K562 (cell line): ENCODE data around the gene SYCP2. TPM values are rescaled to one million over a fixed set of nuclear protein-coding genes. Genes with fewer than 3 reads are reported as not detected.

ENCODE experiments used
- ATAC-seq: fragments of 200-7000 bp; cut with Tn5 transposase; 3 replicates; pipeline ENCODE4 v1.9.1; 2020; ENCODE audit warnings: moderate library complexity
- BruUV-seq: library from RNA; stranded (reverse); fragments of 400-500 nt; replicated peaks from 2 replicates; lab custom pipeline; 2021; lab: Mats Ljungman, UMichigan
- CTCF ChIA-PET: fragments of 300-600 bp; formaldehyde crosslinking; extraction: SDS; loops from one replicate; lab custom pipeline; 2021; ENCODE audit warnings: low intra/inter-chr PET ratio; lab: Yijun Ruan, JAX
- POLR2A ChIA-PET: fragments of 300-600, 350-650 bp; sonication (Branson Sonifier 250); formaldehyde crosslinking; extraction: SDS; loops from one replicate; lab custom pipeline; 2021; ENCODE audit warnings: antibody characterized with exemption, inconsistent platforms; lab: Yijun Ruan, JAX
- DNase-seq, 4 experiments: peaks; one replicate each; pipeline versions ENCODE4 v3.0.0 to v3.0.0-alpha.2; 2011 to 2018; ENCODE audit warnings: low spot score in 3 of 4, mixed read lengths in 3 of 4; ENCODE audit errors: extremely low read depth in 1 of 4
- FAIRE-seq: peaks from 2 replicates; lab custom pipeline; 2011; peaks lifted over from hg19 to GRCh38; lab: Jason Lieb, UNC
- H2AFZ ChIP-seq: 2 replicates; pipeline ENCODE4 v1.6.0; 2011; ENCODE audit warnings: low read depth, low read length, control low read depth, inconsistent platforms
- H3K27ac ChIP-seq: fragments of 200-600 bp; 3 replicates; pipeline ENCODE4 v1.8.0; 2011; ENCODE audit warnings: low read depth, mild to moderate bottlenecking, control low read depth, inconsistent platforms, low read length, moderate library complexity, mixed read lengths; ENCODE audit errors: extremely low read depth
- H3K27me3 ChIP-seq, 2 experiments: fragments of 300-600 bp in 1 of 2; 2 replicates in 1 of 2; 3 replicates in 1 of 2; pipeline versions ENCODE4 v1.6.0 to v1.8.0; 2011; ENCODE audit warnings: inconsistent platforms in 2 of 2, low read length in 2 of 2, mild to moderate bottlenecking in 1 of 2, mixed read lengths in 1 of 2, moderate library complexity in 1 of 2; ENCODE audit not compliant: control insufficient read depth in 2 of 2, insufficient read depth in 2 of 2
- H3K36me3 ChIP-seq: fragments of 300-600 bp; 3 replicates; pipeline ENCODE4 v1.8.0; 2011; ENCODE audit warnings: mild to moderate bottlenecking, low read length, inconsistent platforms; ENCODE audit not compliant: control insufficient read depth, insufficient read depth
- H3K4me1 ChIP-seq, 2 experiments: fragments of 200-600 bp in 1 of 2; replicated peaks in 1 of 2; 2 replicates in 1 of 2; 3 replicates in 1 of 2; pipeline versions ENCODE4 v1.5.1 to v1.8.0; 2011; ENCODE audit warnings: inconsistent platforms in 2 of 2, low read length in 2 of 2, mild to moderate bottlenecking in 1 of 2, mixed read lengths in 1 of 2, moderate library complexity in 1 of 2; ENCODE audit not compliant: control insufficient read depth in 2 of 2, insufficient read depth in 2 of 2
- H3K4me2 ChIP-seq: 2 replicates; pipeline ENCODE4 v1.6.1; 2011; ENCODE audit warnings: low read length, control low read depth, inconsistent platforms, mixed read lengths; ENCODE audit not compliant: insufficient read depth
- H3K4me3 ChIP-seq: fragments of 200-600 bp; sonication (generic), shearing (Covaris generic); 2 replicates; pipeline ENCODE4 v1.5.1; 2016; ENCODE audit warnings: control low read depth, inconsistent platforms
- H3K79me2 ChIP-seq: fragments of 200-600 bp; 3 replicates; pipeline ENCODE4 v1.8.0; 2011; ENCODE audit warnings: low read length, inconsistent platforms; ENCODE audit not compliant: control insufficient read depth, insufficient read depth
- H3K9ac ChIP-seq, 2 experiments: 2 replicates each; pipeline versions ENCODE4 v1.6.0 to v1.6.1; 2011; ENCODE audit warnings: low read depth in 2 of 2, low read length in 2 of 2, control low read depth in 1 of 2, inconsistent platforms in 1 of 2, mild to moderate bottlenecking in 1 of 2, mixed read lengths in 1 of 2; ENCODE audit not compliant: insufficient read depth in 1 of 2
- H3K9me1 ChIP-seq: one replicate; pipeline ENCODE4 v1.6.0; 2011; ENCODE audit warnings: inconsistent platforms, mild to moderate bottlenecking, low read length, moderate library complexity; ENCODE audit not compliant: control insufficient read depth, insufficient read depth
- H3K9me3 ChIP-seq: replicated peaks from 2 replicates; pipeline ENCODE4 v1.5.1; 2011; ENCODE audit warnings: low read depth, low read length, inconsistent platforms; ENCODE audit not compliant: control insufficient read depth, insufficient read depth
- H4K20me1 ChIP-seq: replicated peaks from 2 replicates; pipeline ENCODE4 v1.6.1; 2011; ENCODE audit warnings: low read length, inconsistent platforms, mixed read lengths; ENCODE audit not compliant: control insufficient read depth, insufficient read depth
- CREM ChIP-seq: IDR thresholded peaks from 2 replicates; pipeline ENCODE4 v1.6.1; 2014; ENCODE audit warnings: antibody characterized with exemption, low read depth
- DLX4 ChIP-seq: fragments of 250-450 bp; sonication (Bioruptor Pico); IDR thresholded peaks from 2 replicates; pipeline ENCODE4 v1.6.1; 2021; ENCODE audit warnings: mild to moderate bottlenecking
- DNMT1 ChIP-seq: fragments of 450-650 bp; IDR thresholded peaks from 2 replicates; pipeline ENCODE4 v1.6.1; 2016; ENCODE audit warnings: antibody characterized with exemption, mild to moderate bottlenecking
- MAX ChIP-seq: sonication (generic); formaldehyde crosslinking; IDR thresholded peaks from 2 replicates; pipeline ENCODE4 v1.9.0; 2022; ENCODE audit warnings: mild to moderate bottlenecking, missing genetic modification reagents
- PCBP1 ChIP-seq: fragments of 200-400 bp; formaldehyde crosslinking; IDR thresholded peaks from 2 replicates; pipeline ENCODE4 v1.6.1; 2018; ENCODE audit warnings: mild to moderate bottlenecking, low read depth, low read length; ENCODE audit not compliant: poor library complexity, severe bottlenecking
- USF2 ChIP-seq: sonication (generic); formaldehyde crosslinking; IDR thresholded peaks from 2 replicates; pipeline ENCODE4 v1.5.0; 2020; ENCODE audit warnings: missing genetic modification reagents
- ZHX1 ChIP-seq: fragments of 150-350 bp; conservative IDR thresholded peaks from 2 replicates; pipeline ENCODE4 v1.6.1; 2014; ENCODE audit warnings: low read length
- ZNF311 ChIP-seq: fragments of 250-450 bp; sonication (Bioruptor Pico); IDR thresholded peaks from 2 replicates; pipeline ENCODE4 v1.4.0; 2020; ENCODE audit warnings: mild to moderate bottlenecking, moderate library complexity
- WGBS: fragments of 100-300 bp; shearing (Covaris generic); methylation state at CpG from one replicate; pipeline ENCODE4 v1.1.6; 2016; ENCODE audit warnings: low coverage, mixed read lengths; ENCODE audit not compliant: insufficient coverage; ENCODE audit errors: missing lambda C conversion rate; 5-methylcytosine and 5-hydroxymethylcytosine counted together
- in situ Hi-C: fragments of 300-500 bp; cut with MboI; formaldehyde crosslinking; loops from 4 replicates; pipeline ENCODE4 v1.15.0; 2018; ENCODE audit warnings: inconsistent platforms, mixed read lengths
- intact Hi-C: fragments of 100-400 bp; cut with micrococcal nuclease; formaldehyde crosslinking; loops from 2 replicates; pipeline ENCODE4 v1.14.2; 2022
- polyA plus RNA-seq, 8 experiments: library from polyadenylated mRNA; depleted of rRNA in 4 of 8; stranded (reverse) in 5 of 8; unstranded in 3 of 8; fragments of >200 nt; fragmentation: Nextera tagmentation in 2 of 8; fragmentation: Illumina TruSeq in 1 of 8; extraction: Ambion mirVana in 2 of 8; extraction: Trizol in 1 of 8; gene quantifications; 2 replicates each; pipeline versions ENCODE4 v1.2.1 to v1.2.3, GENCODE V29; 2011 to 2014; ENCODE audit warnings: inconsistent platforms in 1 of 8, missing spikeins in 1 of 8
- total RNA-seq, 7 experiments: library from RNA; depleted of rRNA in 6 of 7; stranded (reverse); fragments of >200 nt in 6 of 7; fragmentation: Illumina TruSeq in 2 of 7; extraction: Trizol in 2 of 7; gene quantifications; 2 replicates each; pipeline versions ENCODE4 v1.2.1 to v1.2.3, GENCODE V29; 2011 to 2021; ENCODE audit warnings: low replicate concordance in 1 of 7

SYCP2 gene
- total and polyA plus RNA-seq, 9 of the 15 experiments (the other 6 are each of a cell fraction or from before 2014, with no cell fraction given) = 0.24 to 1.6 (median 0.67) TPM

GRCh38 chr20:59958626-59959025 is 25.2 kb upstream of the SYCP2 start (continued):
- no peak for TF ChIP-seq ZHX1

GRCh38 chr20:59958123-59958522 is 24.7 kb upstream of the SYCP2 start, which contains the start of gene CDH26:
TSS of gene CDH26 (plus strand) at chr20:59958423. CDS start at chr20:59958727, 304 bp downstream.
- Histone ChIP-seq H3K27me3 (peaks cover 4 to 14% of the 10 kb centered on the region in 2 experiments; a peak in 3 of 5 replicates), H4K20me1 (peaks cover 8% of the 10 kb centered on the region; the same call in 1 of the 2 replicates), H3K9me1 (peaks cover 2% of the 10 kb centered on the region), H3K79me2 (no peaks in the 10 kb centered on the region), H3K9me3 (no peaks in the 10 kb centered on the region), H3K27ac (no peak within 1 kb of the TSS), H3K9ac (no peak within 1 kb of the TSS), H3K4me3 (no peak within 1 kb of the TSS), H3K4me1 (no peaks in the 10 kb centered on the region), H2AFZ (no peak within 1 kb of the TSS), H3K36me3 (no peaks in the 10 kb centered on the region), H3K4me2 (no peak within 1 kb of the TSS)
- no peak for ATAC-seq
- DNase-seq = no peak
- CTCF ChIA-PET = no interaction called here
- FAIRE-seq = no peak
- WGBS = 6% methylated on average over 5 of the region's 5 CpGs
- BruUV-seq = no TSS peak
- POLR2A ChIA-PET = interaction anchor here (1.2 kb wide), 1 partner anchor 18 kb away, joined by 4 read pairs; the partner anchor contains the start of genes FAM217B and PPP1R3D
- in situ Hi-C loops = no loop called here
- intact Hi-C loops = no loop called here
- TF ChIP-seq PCBP1 (no peak), DLX4 (CRISPR knock-in tag) (no peak), DNMT1 (no peak), ZNF311 (CRISPR knock-in tag) (no peak), USF2 (CRISPR knock-in tag) (no peak), MAX (no peak), CREM (no peak)
